ENCODE data around the gene GIPC3. TPM values are rescaled to one million over a fixed set of nuclear protein-coding genes. Genes with fewer than 3 reads are reported as not detected.

Gene GIPC3
- total RNA-seq, 1 donor from 2014 or later: 0.20 TPM

- DNase-seq: no peak
These were observed 20.1 kb downstream of the GIPC3 start for GRCh38 chr19:3605361-3605760.

GRCh38 chr19:3605770-3606169, 20.5 kb downstream of the GIPC3 start:
- no peak for DNase-seq

DNA sequence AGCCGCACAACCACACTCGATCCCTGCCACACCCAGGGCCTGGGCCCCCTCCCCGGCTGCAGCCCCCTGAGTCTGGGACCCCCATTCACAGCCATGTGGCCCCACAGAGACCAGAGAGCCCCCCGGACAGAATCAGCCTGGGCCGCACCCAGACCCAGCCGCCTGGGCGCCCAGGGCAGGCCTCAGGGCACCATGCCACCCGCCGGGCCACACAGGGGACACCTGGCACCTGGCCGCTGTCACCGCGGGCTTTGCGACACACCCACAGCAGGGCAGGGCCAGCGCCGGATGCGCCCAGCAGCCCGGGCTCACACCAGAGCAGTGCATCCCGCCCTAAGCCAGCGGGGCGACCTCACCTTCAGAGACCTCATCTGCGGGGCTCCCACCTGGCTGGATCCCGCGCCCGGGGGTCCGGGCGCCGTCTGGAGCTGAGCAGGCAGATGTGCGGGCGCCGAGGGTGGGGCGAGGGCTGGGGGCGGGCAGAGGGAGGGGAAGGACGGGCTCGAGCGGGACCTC, 21.0 kb downstream of the GIPC3 start:
- DNase-seq: no peak

DNA sequence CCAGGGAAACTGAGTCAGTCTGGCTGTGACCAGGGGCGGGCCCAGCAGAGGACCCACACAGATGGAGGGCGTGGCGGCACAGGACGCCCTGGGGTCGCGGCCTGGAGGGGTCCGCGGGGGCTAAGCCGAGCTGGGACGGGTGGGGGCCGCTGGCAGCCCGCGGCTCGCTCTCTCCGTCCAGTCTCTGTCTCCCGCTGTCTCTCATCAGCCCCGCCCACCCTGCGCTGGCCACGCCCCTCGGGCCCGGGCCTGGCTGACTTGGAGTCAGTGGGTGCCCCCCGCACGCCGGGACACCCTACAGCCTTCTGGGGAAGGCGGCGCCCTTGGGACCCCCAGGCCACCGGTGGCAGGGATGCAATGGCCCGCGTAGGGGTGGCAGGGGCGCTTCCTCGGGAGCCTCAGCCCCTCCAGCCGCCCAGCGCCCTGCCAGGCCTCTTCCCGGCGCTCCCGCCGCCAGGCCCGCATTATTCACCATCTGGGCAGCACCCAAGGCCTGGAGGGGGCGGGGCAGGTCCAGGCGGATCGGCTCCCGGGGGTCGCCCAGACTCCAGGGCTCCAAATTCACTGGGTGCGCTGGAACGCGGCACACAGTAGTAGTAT, 21.5 kb downstream of the GIPC3 start, which contains the start of gene TBXA2R:
Gene TBXA2R (minus strand): TSS at position 186 of the 600 bp plus-strand sequence. CDS start 6,241 bp downstream, outside the sequence.
- no peak for DNase-seq

DNA sequence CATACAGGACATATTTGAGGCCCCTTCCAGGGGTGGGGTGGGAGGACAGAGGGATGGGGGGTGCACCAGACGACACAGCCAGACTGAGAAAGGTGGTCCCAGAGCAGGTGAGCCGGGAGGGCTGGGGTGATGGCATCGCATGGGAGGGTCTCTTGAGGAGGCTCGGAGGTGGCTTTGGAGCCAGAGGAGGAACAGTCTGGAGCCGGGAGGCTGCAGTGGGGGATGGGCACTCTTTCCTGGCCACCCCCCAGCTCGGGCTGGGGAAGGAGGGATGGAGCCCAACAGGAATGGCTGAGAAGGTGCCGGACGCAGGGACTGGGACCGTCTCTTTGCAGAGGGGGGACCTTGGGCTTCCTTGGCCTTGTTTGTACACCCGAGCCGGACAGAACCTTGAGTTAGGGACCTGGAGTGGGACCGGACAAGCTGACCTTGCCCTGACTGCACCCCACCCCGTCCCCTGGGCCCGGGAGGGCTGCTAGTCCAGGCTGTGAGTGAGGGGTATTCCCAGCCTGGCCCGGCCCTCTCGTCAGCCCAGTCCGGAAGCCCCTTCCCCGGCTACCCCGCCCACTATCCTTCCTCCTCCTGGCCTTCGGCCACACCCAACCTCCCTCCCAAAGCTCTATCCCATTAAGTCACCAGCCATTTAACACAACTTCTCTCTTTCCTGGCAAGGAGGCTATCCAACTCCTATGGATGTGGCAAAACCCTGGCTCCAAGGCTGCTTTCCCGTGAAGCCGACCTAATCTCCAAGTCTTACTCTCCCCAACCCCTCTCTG, 22.2 kb downstream of the GIPC3 start:
- DNase-seq: peak; percentile 26

GRCh38 chr19:3608079-3608641, 22.9 kb downstream of the GIPC3 start:
- DNase-seq: no peak

- DNase-seq: no peak
These were observed 23.6 kb downstream of the GIPC3 start for GRCh38 chr19:3608750-3609322.

DNA sequence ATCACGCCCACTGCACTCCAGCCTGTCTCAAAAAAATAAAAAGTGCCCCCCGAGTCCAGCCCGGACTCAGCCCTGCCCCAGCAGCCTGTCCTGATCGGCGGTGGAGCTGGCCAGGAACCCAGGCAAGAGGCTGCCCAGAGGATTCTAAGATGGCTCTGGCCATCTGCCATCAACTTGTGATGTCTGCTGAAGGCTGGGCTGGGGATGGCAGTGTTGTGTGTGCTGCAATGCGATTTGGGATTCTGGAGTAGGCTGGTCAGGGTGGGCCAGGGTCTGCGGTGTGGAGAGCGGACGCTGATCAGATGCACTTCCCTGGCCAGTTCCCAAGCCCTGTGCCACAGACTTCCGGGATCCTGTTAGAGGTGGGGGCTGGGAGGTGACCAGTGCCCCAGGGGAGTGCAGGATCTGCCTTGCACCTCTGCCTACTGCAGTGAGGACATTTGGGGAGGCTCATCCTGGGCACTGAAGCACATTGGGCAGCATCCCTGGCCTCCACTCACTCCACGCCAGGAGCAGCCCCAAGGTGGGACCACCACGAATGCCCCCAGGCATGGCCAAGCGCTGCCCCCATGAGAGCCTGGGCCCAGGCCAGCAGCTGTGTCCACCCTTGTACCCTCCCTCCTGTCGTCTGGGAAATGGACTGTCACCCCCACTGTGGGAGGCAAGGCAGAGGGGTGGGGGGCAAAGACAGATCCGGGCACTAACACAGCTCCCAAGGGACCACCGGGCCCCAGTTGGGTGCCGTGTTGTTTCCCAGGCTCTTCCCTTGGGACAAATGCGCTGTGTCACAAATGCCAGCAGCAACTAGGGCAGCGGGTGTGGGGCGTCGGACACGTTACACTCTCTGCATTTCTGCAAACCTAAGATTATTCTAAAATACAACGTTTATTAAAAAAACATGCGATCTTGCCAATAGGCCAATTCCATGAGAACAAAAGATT, 24.8 kb downstream of the GIPC3 start:
- DNase-seq: no peak

GRCh38 chr19:3610745-3611717, 25.8 kb downstream of the GIPC3 start:
- DNase-seq: no peak

DNA sequence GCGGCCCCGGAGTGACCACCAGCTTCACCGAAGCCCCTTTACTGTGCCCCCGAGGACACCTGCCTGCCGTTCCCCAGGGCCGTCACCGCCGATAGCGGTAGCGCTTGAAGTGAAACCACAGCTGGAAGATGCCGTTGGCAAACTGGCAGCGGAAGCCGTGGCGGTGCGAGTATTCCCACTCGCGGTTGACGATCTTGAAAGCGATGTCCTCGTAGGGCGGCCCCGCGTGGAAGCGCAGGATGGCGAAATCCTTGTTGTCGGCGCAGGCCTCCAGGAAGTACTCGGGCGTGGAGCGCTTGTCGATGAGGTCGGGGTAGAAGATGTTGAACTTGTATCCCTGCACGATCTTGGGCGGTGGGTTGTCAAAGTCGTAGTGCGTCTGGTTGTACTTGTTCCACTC, 26.6 kb downstream of the GIPC3 start:
- no peak for DNase-seq

DNA sequence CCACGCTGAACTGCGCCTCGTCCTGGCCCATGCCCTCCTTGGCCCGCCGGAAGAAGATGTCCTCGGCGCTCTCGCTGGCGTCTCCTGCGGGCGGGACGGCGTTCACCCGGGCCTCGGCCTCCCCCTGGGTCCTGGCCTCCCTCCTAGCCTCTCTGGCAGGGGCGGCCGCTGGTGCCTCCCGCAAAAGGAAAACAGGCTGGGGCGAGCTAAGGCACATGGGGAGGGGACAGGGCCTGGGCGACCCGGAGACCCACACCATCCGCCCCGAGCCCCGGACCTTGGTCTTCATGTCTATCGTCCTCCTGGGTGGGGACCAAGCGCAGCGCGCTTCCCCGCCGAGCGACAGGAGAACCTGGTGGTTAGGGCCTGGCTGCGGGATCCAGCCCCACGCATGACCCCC, 27.1 kb downstream of the GIPC3 start:
- DNase-seq: no peak

DNA sequence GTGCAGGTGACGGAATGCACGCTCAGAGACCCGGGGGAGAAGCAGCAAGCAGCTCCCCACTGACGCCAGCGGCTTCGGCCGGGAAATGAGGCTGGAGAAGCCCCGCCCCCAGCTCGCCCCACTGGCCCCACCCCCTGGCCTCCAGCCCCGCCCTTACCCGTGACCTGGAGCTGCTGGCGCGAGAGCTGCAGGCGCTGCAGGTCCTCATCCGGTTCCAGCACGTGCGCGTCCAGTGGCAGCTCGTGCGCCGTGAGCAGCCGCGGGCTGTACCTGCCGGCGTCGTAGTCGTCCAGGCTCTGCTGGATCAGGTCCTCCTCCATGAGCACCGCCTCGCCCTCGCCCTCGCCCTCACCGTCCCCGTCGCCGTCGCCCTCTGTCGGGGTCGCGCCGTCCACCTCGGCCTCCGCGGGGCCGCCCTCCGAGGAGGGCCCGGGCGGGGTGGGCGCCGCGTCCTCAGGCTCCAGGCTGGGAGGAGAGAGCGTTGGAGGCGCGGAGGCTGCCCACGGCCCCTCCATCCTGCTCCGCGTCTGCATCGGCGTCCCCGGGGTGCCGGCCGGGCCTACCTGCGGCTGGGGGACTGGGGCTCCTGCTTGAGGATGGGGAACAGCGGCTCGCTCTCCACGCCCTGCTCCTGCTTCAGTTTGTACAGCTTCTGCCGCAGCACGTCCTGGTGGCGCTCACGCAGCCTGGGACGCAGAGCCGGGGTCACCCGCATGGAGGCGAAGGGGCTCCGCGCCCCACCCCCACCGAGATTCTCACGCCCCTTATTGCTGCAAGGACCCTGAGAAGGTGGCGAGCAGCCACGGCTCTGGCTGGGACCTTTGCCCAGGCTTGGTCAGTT, 27.8 kb downstream of the GIPC3 start:
- no peak for DNase-seq

GRCh38 chr19:3613818-3614661, 28.8 kb downstream of the GIPC3 start:
- DNase-seq: no peak

GRCh38 chr19:3614858-3615505, 29.7 kb downstream of the GIPC3 start:
- DNase-seq: no peak

DNA sequence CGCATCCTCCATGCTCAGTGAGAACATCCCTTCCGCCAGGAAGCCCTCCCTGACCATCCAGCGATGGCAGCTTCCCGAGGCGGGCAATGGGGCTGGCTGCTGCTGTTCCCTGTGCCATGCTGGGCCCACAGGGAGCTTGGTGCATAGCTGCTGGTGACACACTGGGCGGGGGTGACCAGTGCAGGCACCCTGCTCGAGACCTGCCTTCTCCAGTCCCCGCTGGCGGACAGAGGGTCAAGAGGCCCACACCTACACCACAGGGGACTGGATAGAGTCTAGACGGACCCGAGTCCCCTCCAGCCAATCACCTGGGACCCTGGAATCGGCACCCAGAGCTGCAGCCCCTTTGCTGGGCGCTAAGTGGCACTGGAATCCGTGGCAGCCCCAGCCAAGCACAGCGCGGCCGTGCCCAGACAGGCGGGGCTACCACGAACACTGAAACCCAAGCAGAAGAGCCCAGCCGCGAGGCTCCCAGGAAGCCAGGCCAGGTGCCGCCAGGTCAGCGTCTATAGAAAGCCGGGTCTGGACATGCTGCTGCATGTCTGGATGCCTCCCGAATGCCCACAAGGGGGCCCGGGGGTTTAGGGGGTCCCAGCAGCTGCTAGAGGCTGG, 30.4 kb downstream of the GIPC3 start:
- no peak for DNase-seq

- DNase-seq: no peak
These were observed 32.2 kb downstream of the GIPC3 start for GRCh38 chr19:3617463-3617862.

- peak; percentile 37 for DNase-seq
These were observed 33.0 kb downstream of the GIPC3 start for GRCh38 chr19:3618144-3618810.
